ENCODE measurements around the gene GPR17.

The GPR17 gene

GRCh38 chr2:127674241-127675209, 28.6 kb downstream of the GPR17 start:
- DNase-seq = peak; percentile 62

- DNase-seq = peak; percentile 52
Measured at GRCh38 chr2:127675331-127676261, 29.6 kb downstream of the GPR17 start, which contains the start of gene LIMS2. LIMS2 (minus strand) TSS chr2:127675530; CDS start chr2:127675024, 506 bp downstream.

GRCh38 chr2:127676906-127677305, 31.0 kb downstream of the GPR17 start:
- no peak for DNase-seq

GRCh38 chr2:127678531-127678930, 32.6 kb downstream of the GPR17 start:
- no peak for DNase-seq

- DNase-seq = no peak
Measured at GRCh38 chr2:127678991-127679390, 33.0 kb downstream of the GPR17 start.

- DNase-seq = no peak
Measured at GRCh38 chr2:127679680-127680361, 33.9 kb downstream of the GPR17 start.

- DNase-seq = no peak
Measured at GRCh38 chr2:127680706-127681287, 34.8 kb downstream of the GPR17 start.

- DNase-seq = peak; percentile 52
Measured at GRCh38 chr2:127681288-127681804, 35.4 kb downstream of the GPR17 start.

- DNase-seq = no peak
Measured at GRCh38 chr2:127681976-127682857, 36.3 kb downstream of the GPR17 start.

- no peak for DNase-seq
Measured at GRCh38 chr2:127683056-127683455, 37.1 kb downstream of the GPR17 start.

GRCh38 chr2:127683757-127684156, 37.8 kb downstream of the GPR17 start:
- no peak for DNase-seq

GRCh38 chr2:127685410-127686080, 39.6 kb downstream of the GPR17 start:
- DNase-seq = no peak

GRCh38 chr2:127688405-127688804, 42.5 kb downstream of the GPR17 start:
- no peak for DNase-seq

GRCh38 chr2:127690696-127691095, 44.7 kb downstream of the GPR17 start:
- DNase-seq = no peak

- no peak for DNase-seq
Measured at GRCh38 chr2:127694986-127695385, 49.0 kb downstream of the GPR17 start.

GRCh38 chr2:127695491-127696472, 49.8 kb downstream of the GPR17 start:
- peak; percentile 74 for DNase-seq

GRCh38 chr2:127697482-127698180, 51.7 kb downstream of the GPR17 start:
- no peak for DNase-seq

GRCh38 chr2:127698553-127699355, 52.8 kb downstream of the GPR17 start:
- DNase-seq = no peak
